ENCODE results near the gene ADAM19.

- TF ChIP-seq POLR2A (IDR thresholded peaks at IDR 0.05; ENCODE audit: low read length) (no peak), GATA1 (IDR thresholded peaks at IDR 0.05; ENCODE audit: low read depth, low read length) (no peak)
These were observed 95.7 kb downstream of the ADAM19 start for GRCh38 chr5:157479612-157480510.

All from erythroblast (primary cell).